Sigmoid colon (tissue), 4 donors: ENCODE results near the gene CAMK2N1.

Experiments used
- CTCF ChIP-seq, 4 experiments: fragments of 450-650 bp in 3 of 4; fragments of 200-600 bp in 1 of 4; IDR thresholded peaks; one replicate each; pipeline ENCODE4 v1.5.1; 2016 to 2019; ENCODE audit warnings: antibody characterized with exemption in 4 of 4, mild to moderate bottlenecking in 3 of 4, moderate library complexity in 2 of 4
- POLR2A ChIP-seq, 2 donors: fragments of 450-650 bp; IDR thresholded peaks; one replicate each; pipeline ENCODE4 v1.6.1; 2016; ENCODE audit warnings: antibody characterized with exemption in 2 of 2, mild to moderate bottlenecking in 2 of 2, moderate library complexity in 2 of 2
- POLR2AphosphoS5 ChIP-seq, 4 donors: sonication (generic); formaldehyde crosslinking; IDR thresholded peaks; one replicate each; pipeline ENCODE4 v1.6.1; 2017; ENCODE audit warnings: antibody characterized with exemption in 4 of 4

- TF ChIP-seq POLR2AphosphoS5 (IDR thresholded peaks at IDR 0.05) = no peak
- no peak for TF ChIP-seq CTCF (IDR thresholded peaks at IDR 0.05)
- TF ChIP-seq POLR2A (IDR thresholded peaks at IDR 0.05) = no peak
Observed at GRCh38 chr1:20511518-20512428, 25.8 kb upstream of the CAMK2N1 start.
